Daoy (cell line): Measurements from ENCODE around the gene AGAP1. TPM values are rescaled to one million over a fixed set of nuclear protein-coding genes. Genes with fewer than 3 reads are reported as not detected.
A peak's percentile ranks its signal among the peaks of the same experiment; 100 is the strongest.
"Not testable (repeated sequence)": the region's sequence is repeated elsewhere in the genome, so short reads cannot be mapped to it uniquely, and the experiment has no call there.

ENCODE experiments used
- DNase-seq: peaks from one replicate; pipeline ENCODE4 v3.0.0-alpha.2; 2015; ENCODE audit warnings: low read depth
- total RNA-seq: library from RNA; depleted of rRNA; stranded (reverse); fragments of >200 nt; shearing (Covaris generic); gene quantifications from 2 replicates; pipeline ENCODE4 v1.2.3, GENCODE V29; 2014

The AGAP1 gene
- total RNA-seq, 1 experiment from 2014 or later = 9.3 TPM

DNA sequence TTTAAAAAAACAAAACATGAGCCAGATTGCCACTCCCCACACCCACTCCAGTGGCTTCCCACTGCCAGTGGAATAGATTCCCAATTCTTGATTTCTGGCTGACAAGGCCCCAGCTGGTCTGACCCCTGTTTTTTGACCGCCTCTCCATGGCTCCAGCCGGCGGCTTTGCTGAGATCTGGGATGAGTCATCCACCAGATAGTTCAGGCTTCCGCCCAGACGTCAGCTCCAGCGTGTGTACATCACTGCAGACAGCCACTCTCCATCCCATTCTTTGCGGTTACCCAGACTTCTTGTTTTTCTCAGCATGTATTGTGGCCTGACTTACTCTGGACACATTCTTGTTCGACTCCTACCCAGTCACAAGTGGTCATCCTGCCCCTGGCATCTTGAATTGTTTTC lies 446.5 kb downstream of the AGAP1 start:
- peak; percentile 89 for DNase-seq

- no peak for DNase-seq
Measured at GRCh38 chr2:235944591-235944990, 450.7 kb downstream of the AGAP1 start.

DNA sequence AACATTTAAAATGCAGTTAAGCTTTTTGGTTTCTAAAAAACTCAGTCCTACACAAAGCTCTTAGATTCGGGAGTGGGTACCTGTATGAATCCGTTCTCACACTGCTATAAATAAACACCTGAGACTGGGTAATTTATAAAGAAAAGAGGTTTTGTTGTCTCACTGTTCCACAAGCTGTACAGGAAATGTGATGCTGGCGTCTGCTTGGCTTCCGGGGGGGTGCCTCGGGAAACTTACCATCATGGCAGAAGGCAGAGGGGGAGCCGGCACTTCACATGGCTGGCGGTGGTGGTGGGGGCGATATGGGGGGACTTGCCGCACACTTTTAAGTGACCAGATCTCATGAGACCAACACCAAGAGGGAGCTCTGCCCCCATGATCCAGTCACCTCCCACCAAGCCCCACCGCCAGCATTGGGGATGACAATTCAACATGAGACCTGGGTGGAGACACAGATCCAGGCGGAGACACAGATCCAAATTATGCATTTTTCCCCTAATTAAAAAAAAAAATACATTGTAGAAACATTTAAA lies 451.8 kb downstream of the AGAP1 start:
- no peak for DNase-seq

DNA sequence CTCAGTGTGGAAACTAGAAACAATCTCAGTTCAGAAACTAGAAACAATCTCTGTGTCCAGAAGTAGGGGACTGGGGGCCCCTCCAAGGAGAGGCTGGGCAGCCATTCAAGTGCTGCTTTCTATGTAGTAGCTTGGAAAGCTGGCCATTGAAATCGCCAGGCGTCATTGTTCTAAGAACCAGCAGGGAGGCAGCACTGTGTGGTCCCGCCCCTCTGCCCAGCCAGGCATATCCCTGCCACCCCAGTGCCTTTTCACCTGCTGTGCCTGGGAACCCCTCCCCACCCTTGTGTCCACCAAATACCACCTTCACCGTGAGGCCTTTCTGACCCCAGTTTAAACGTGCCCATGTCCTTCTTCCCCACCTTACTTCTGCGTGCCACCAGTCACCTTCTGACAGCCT lies 452.7 kb downstream of the AGAP1 start:
- DNase-seq = no peak

GRCh38 chr2:235947055-235947454 lies 453.2 kb downstream of the AGAP1 start:
- not testable (repeated sequence) for DNase-seq

- DNase-seq = no peak
Measured at GRCh38 chr2:235949567-235950472, 456.0 kb downstream of the AGAP1 start.

DNA sequence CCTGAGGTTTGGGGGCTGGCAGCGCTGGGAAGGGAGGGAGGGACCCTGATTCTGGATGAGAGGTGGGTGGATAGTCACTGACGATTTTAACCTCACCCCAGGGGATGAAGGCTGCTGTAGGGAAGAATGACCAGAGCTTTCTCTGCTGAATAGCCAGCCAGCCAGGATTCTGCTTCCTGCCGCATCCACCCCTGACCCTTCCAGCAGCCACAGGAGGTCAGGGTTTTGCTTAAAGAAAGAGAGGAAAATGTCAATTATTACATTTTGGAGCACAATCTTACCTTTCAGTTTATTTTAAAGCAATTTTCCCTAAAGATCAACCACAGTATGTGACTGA lies 456.6 kb downstream of the AGAP1 start:
- no peak for DNase-seq

GRCh38 chr2:235951493-235951892 lies 457.6 kb downstream of the AGAP1 start:
- no peak for DNase-seq

GRCh38 chr2:235951982-235952381 lies 458.1 kb downstream of the AGAP1 start:
- DNase-seq = no peak

GRCh38 chr2:235952714-235953113 lies 458.9 kb downstream of the AGAP1 start:
- DNase-seq = no peak

- DNase-seq = no peak
Measured at GRCh38 chr2:235954281-235954680, 460.4 kb downstream of the AGAP1 start.

- no peak for DNase-seq
Measured at GRCh38 chr2:235954888-235955480, 461.1 kb downstream of the AGAP1 start.

GRCh38 chr2:235955664-235956063 lies 461.8 kb downstream of the AGAP1 start:
- no peak for DNase-seq

GRCh38 chr2:235956281-235956970 lies 462.6 kb downstream of the AGAP1 start:
- DNase-seq = no peak

GRCh38 chr2:235957251-235957650 lies 463.4 kb downstream of the AGAP1 start:
- DNase-seq = no peak

- no peak for DNase-seq
Measured at GRCh38 chr2:235958221-235958930, 464.5 kb downstream of the AGAP1 start.

GRCh38 chr2:235958931-235959410 lies 465.1 kb downstream of the AGAP1 start:
- DNase-seq = no peak

- DNase-seq = no peak
Measured at GRCh38 chr2:235960011-235960715, 466.3 kb downstream of the AGAP1 start.

- DNase-seq = no peak
Measured at GRCh38 chr2:235960716-235961640, 467.1 kb downstream of the AGAP1 start.

DNA sequence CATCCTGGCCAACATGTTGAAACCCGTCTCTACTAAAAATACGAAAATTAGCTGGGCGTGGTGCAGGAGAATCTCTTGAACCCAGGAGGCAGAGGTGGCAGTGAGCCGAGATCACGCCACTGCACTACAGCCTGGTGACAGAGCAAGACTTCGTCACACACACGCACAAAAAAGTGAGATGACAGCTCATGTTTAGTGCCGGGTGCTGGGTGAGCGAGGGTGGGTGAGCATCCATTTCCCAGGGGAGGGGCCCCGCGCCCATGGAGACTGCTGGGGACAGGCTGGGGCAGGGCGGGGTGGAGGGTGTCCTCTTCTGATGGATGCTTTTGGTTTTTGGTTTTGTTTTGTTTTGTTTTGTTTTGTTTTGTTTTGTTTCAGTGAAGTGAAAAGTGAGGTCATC lies 467.9 kb downstream of the AGAP1 start:
- no peak for DNase-seq
